Measurements from ENCODE around the gene PRR5.
"Not testable (repeated sequence)": the region's sequence is repeated elsewhere in the genome, so short reads cannot be mapped to it uniquely, and the experiment has no call there.

PRR5 gene

DNA sequence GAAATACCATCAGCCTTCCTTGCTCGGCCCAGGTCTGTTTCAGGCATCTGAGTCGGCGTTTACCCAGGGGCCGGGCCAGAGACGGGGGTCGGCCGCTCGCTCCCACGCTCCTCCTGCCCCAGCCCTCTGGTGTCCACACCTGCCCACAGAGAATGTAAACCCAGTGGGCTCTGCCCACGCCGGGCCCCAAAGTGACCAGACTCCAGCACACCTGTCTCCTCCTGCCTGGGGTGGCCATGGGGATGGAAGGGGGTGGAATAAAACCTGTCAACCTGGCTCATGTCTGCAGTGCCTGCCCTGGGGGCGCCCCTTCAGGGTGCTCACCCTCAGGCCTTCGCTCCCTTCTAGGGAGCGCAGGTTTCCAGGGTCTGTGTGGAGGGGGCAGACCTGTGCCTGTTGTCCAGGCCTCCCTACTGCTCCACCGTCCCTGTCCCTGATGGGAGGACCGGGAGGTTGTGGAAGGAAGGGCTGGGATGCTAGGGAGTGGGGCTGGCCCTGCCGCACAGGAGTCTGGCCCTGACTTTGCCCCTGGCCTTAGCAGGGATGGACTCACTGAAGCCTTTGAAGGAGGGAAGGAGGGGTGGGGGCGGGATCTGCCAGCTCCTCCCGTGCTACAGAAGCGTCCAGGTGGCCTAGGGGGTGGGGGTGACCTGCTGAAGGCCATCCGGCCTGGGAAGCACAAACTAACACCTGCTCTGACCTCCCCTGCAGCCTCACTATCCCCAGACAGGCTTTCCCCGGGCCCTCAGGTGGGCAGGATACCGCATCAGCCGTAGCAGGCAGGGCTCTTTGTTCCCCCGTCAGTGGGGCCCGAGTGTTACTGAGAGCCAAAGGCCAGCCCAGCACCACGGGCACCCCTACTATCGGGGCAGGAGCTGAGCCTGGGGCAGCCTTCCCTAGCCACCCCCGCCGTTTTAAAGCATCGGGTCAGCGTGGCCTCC lies 35.7 kb downstream of the PRR5 start:
- DNase-seq = no peak

DNA sequence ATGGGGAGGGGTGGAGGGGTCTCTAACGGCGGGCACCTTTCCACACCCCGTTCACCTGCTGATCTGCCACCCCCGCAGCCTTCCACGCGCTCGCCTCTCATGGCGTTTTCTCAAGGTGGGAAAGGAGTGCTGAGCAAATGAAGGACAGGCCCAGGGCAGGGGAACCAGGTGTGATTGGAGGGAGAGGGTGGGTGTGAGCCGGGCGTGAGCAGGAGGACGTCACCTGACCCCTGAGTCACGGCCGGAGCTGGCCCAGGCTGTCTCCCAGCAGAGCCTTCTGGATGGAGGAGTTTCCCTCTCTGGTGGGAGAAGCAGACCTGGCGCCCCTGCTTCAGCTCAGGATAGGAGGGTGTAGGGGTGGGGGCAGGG lies 36.3 kb downstream of the PRR5 start:
- no peak for DNase-seq

DNA sequence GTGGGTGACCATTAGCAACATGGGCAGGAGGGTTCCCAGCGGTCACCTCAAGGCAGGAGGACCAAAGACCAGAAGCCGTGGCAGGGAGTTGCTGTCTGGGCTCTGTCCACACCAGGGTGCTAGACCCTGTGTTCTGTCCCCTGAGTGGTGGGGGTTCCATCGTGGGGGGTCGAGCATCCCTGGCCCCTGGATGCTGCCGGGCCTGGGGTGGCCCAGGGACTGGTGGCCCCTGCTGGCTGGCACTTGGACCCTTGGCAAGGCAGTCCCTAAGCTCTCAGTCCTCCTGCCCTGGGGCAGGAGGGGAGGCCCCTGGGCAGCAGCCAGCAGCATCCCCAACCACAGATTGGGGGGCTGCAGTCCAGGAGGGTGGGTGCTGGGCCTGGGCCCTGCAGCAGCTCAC lies 37.0 kb downstream of the PRR5 start:
- DNase-seq = no peak

DNA sequence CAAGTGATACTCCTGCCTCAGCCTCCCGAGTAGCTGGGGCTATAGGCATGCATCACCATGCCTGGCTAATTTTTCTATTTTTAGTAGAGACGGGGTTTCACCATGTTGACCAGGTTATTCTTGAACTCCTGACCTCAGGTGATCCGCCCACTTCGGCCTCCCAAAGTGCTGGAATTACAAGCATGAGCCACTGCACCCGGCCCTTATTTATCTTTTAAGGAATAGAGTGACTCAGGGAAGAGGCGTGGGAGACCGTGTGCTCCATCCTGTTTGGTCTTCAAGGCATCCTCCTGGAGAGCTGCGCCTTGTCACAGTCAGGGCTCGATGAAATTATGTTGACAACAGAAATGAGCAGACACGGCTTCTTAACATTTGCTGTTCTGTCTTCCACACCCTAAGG lies 37.7 kb downstream of the PRR5 start:
- DNase-seq = not testable (repeated sequence)

DNA sequence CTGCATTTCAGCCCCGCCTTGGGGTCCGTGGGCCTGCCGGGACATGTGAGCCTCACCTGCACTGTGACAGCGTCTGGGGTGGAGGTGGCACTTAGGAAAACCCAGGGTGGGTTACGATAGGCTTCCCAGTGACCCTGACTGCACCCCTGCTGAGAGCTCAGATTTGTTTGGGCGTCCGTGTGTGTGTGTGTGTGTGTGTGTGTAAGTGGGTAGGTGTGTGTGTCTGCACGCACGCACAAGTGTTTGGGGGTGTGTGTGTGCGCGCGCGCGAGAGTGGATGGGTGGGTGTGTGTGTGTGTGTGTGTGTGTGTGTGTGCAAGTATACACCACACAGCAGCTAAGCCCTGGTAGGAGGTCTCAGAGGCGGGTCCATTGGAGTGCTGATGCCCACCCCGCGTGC lies 38.3 kb downstream of the PRR5 start:
- DNase-seq = no peak

DNA sequence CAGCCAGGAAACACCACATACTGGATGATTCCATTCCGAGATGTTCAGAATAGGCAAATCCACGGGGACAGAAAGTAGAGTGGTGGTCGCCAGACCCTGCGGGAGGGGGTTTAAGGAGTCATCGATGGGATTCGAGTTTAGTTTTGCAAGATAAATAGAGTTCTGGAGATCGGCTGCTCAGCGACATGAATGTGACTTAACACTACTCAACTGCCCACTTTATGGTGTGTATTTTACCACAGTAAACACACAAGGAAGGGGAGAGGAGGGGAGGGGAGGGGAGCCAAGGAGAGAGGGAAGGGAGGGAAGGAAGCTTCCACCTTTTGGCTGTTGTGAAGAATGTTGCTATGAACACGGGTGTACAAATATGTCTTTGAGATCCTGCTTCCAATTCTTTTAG lies 39.9 kb downstream of the PRR5 start:
- no peak for DNase-seq

DNA sequence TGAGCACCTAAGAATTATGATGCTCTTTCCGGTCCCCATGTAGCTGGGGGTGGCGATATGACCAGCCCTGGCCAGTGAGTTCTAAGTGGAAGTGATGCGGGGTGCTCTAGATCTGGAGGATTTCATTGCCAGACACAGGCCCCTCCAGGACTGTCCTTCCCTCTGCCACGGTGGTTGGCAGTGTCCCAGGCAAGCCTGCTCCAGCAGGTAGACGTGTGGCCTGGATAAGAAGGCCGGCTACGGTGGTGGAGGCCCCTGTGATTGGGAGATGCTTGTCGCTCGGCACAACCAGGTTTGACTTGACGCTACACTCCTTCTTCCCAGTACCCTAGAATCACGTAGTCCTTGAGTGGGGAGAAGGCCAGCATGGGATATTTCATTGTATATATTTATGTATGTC lies 41.2 kb downstream of the PRR5 start:
- no peak for DNase-seq

DNA sequence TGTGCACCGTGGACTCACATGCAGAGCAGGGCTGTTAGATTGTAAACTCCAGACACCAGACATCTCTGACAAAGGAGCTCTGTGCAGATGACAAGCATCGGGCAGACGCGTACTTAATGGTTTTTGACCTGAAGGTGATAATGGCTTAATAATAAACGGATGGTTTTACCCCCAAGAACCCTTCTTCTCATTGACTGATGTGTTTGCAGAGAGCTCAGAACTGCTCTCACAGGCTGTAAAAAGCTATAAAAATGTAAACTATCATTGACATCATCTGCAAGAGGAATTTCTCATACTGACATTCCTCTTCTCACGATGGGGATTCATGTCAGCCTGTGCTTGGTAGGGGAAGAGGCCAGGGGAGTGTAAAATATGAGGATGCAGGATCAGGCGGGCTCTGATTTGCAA lies 41.8 kb downstream of the PRR5 start:
- DNase-seq = no peak

DNA sequence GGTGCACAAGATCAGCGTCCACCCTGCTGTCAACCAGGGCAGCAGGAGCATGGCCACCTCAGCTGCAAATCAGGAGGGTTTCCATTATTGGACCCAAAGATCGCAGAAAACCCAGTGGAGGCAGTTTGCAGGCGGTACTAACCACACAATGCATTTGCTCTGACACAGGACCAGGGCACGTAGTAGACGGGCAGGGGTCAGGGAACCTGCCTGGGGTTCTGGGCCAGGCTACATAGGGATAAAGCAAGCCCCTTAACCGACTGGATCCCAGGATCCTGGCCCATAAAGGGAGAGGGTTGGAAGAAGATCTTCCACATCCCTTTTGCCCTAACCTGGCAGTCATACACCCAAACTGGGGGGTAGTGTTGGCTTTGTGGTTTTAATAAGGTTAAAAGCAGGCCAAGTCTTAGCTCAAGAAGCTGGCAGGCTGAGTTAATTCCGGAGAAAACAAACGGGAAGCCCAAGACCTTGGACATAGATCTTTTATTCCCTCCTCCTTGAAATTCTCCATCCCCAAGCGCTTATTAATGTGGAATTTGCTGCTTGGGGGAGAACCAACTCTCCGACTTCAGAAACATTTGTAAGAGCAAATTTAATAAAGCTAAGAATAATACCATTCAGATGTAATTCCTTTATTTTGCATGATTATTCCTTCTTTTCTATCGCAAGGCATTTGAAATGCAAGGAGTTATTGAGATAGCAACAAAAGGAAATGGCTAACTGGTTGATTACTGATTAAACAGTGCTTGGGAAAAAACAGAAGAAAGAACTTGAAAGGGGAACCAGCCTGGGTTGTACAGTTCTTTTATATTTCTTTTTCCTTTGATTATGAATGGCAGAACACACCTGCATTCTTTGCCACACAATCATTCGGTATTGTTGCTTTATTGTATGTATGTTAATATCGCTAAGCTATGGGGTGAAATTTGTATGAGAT lies 44.1 kb downstream of the PRR5 start:
- DNase-seq = no peak

DNA sequence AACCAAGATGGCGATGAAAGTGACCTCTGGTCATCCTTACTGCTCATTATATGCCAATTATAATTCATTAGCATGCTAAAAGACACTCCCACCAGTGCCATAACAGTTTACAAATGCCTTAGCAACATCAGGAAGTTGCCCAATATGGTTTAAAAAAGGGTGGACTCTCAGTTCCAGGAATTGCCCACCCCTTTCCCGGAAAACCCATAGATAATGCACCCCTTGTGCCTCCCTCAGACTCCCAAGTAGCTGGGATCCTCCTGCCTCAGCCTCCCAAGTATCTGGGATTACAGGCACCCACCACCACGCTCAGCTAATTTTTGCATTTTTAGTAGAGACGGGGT lies 45.8 kb downstream of the PRR5 start:
- DNase-seq = not testable (repeated sequence)

DNA sequence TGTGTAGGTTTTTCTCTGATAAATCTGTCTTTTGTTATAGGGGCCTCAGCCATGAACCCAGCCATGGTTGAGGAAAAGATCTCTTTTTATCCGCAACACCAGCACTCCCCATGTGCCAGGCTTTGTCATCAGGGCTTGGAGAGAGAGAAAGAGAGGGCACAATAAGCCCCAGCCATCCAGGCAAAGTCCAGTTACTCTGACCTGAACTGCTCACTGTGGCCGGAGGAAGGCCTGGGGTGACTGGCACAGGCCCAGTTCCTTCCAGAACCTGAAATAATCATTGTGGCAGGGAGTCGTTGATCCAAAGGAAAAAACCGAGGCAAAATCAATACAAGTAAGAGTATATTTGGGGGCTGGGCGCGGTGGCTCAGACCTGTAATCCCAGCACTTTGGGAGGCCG lies 46.5 kb downstream of the PRR5 start:
- DNase-seq = no peak

DNA sequence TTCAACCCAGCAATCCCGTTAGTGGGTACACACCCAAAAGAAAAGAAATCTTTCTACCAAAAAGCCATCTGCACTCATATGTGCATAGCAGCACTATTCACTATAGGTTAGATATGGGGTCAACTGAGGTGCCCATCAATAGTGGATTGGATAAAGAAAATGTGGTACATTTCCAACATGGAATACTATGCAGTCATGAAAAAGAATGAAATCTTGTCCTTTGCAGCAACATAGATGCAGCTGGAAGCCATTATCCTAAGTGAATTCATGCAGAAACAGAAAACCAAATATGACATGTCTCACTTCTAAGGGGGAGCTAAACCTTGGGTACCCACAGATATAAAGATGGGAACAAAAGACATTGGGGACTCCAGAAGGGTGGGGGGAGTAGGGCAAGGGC lies 48.5 kb downstream of the PRR5 start:
- no peak for DNase-seq

DNA sequence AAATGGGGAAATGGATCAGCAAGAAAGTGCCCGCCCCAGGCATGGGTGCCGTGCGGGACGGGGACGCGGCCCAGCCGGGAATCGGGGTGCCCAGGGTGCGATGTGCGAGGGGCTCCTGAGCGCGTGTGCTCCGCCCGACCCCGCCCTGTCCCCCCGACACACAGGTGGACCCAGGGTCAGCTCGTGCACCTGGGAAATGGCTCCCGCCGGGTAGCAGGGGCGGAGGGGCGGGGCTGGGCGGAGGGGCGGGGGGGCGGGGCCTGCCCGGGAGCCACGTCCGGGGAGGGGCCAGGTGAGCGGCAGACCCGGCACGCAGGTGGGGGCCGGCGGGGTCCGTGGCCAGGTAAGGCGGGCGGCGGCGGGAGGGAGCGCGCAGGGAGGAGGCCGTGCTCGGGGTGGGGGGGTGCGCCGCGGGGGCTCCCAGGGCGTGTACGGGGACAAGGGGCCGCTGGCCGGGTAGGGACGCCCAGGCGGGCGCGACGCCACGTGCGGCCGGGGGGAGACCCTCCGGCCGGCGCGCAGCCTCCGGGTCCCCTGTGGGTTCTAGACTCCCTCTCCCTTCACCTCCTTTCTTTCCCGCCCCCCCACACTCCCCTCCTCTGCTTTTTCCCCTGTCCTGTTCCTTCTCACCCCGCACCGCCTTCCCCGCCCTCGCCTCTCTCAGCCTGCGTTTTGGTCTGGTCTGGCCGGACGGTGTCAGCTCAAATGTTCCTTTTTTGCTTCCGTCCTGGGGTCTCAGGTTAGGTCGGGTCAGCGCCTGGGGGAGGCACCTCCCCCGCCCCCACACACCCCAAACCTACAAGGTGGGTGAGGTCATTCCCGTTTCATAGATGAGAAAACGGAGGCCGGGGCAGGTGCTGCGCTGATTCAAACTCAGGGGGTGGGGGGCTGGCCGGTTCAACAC lies 50.5 kb downstream of the PRR5 start, which contains the start of gene ARHGAP8:
ARHGAP8 (plus strand) TSS at position 291 of the 904 bp plus-strand sequence. CDS start 33,953 bp downstream, outside the sequence.
- DNase-seq = no peak

DNA sequence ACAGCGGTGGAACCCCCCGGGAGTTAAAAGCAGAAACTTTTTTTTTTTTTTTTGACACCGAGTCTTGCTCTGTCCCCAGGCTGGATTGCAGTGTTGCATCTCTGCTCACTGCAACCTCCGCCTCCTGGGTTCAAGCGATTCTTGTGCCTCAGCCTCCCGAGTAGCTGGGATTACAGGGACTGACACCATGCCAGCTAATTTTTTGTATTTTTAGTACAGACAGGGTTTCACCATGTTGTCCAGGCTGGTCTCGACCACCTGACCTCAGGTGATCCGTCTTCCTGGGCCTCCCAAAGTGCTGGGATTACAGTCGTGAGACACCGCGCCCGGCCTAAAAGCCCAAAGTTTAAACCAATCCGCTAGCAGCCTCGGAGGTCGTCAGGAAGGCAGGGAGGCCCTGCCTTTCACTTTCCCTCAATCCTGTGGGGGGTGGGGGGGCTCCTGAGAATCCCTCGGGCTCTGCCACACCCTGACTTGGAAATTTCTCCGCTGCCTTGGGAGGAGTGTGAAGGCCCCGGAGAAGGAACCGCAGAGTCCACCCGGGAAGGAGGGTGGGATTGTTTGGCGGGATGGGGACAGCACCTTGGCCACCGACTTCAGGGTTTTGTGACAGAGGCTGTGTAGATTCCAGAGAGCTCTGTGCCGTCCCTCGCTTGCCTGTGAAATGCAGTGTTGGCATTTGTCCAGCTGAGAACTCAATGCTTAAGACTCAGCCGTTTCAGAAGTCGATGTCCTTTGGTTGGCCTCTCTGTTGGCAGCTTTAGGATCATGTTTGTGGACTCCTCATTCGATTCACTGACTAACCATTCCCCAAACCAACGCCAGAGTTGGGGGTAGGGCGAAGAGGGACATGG lies 51.4 kb downstream of the PRR5 start:
- no peak for DNase-seq

DNA sequence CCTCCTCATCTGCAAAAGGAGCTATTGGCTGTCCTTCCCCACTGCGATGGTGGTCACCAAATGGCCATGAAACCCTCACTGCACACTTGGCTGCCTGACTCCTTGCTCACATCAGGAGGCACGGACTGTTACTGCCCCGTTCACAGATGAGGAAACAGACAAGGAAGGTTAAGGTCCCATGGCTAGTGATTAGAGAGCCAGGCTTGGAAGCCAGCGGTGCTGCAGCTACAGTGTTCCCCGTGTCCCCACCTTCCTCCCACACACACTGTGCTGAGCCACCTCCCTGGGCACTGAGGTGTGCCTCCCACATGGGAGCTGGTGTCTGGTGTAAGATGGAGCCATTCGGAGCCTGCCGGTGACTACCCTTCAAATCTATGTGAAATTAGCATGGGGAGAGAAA lies 53.0 kb downstream of the PRR5 start:
- no peak for DNase-seq

DNA sequence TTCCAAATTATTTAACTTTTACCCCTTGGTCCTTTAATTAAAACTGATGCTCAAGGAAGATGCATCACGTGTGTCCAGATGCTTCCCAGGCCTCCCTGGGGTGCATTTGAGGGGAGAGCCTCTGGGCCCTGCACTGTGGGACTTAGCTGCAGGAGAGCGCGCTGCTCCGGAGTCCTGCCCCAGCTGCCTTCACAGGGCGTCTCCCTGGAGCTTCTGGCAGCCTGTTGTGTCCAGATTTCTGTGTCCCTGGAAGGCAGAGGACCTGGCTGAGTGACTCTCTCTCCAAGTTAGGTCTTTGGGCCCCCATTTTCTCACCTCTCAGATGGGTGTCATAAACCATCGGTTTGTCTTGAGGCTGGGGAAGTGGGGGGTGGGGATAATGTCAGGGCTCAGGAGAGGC lies 53.4 kb downstream of the PRR5 start:
- no peak for DNase-seq

DNA sequence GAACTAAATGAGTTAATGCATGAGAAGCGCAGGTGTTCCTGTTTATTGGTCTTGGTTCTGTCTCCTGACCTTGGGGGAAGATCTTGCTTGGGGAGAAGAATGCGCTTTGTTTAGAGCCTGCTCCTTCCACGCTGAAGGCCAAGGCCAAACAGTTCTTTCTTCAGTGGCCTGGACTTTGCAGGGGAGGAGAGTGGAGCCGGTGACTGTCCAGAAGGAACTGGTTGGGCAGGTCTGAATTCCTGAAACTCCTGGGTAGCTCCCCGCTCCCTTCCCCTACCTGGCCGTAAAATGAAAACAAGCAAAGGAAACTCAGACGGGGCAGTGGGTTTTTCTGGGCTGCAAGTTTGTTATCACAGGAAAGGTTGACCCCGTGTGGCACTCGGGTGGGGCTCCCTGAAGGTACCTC lies 54.0 kb downstream of the PRR5 start:
- DNase-seq = no peak

DNA sequence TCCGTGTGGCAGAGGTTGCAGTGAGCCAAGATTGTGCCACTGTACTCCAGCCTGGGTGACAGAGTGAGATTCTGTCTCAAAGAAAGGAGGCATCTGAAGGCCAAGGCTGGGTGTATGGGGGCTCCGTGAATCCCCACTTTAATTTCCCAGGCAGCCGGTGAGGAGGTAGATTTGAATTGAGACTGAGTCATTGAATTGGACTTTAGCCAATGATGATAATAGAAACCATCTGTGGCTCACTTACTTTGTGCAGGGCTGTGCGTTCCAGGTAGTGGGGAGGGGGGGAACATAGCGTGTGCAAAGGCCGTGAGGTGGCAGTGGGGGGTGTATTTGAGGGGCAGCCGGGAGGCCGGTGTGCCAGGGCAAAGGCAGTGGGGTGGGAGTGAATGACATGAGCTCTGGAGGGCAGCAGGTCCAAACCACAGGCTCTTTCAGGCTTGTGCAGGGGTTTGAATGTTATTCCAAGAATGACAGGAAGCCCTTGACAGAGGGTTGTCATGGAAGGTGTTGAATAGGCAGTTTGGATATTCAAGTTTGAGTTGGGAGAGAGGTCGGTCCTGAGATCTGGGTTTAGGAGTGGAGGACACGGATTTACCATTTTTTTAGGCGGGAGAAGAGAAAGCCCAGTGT lies 56.5 kb downstream of the PRR5 start:
- no peak for DNase-seq

DNA sequence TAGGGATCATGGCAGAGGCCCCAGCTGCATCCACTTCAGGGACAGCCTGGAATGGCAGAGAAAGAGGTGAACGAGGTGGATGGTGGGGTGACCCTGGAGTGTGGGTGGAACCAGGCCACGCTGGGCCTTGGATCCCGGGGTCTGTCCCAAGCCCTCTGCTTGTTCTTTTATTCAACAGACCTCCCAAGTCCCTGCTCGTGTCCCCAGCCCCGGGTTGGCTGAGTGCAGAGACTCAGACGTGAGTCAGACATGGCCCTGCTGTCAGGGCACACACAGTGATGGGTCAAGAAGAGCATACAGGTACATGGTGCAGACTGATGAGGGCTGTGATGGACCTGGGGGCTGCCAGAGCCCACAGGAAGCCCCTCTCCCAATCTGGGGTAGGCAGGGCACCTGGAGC lies 57.0 kb downstream of the PRR5 start:
- DNase-seq = no peak

DNA sequence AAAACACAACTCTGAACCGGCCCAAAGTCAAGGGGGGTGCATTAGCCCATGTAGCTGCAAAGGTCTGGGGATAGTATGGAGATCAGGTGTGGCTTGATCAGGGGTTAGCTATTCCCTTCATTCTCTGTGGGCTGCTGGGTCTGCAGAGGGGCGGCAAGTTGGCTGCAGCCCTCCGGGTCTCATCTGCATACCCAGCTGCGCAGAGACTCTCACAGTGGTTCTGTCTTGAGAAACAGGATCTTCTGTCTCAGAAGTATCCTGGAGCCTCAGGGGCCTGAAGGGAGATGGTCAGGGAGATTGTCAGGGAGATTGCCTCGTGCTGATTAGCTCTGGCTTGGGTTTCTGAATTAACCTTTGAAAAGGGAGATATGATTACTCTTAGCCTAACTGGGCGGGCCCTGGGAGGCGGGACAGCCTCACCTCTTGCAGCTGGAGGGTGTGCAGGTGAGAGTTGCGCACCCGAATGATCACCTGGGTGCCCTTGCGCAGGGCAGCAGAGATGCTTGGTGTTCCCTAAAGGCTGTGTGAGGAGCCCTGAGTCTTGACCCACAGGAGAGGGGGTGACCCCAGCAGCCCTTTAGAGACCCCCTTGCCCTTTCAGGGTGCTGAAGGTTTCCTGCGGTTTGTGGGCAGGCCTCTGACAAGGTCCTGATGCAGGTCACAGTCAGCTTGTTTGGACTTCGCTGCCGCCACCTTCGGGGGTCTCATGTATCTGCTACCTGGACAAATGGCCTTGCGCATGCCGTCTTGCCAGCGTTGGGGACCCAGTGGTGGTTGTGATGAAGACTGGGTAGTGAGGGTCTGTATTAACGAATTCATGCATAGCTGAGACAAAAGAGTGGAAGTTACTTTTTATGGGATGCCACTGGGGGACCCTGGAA lies 57.7 kb downstream of the PRR5 start:
- no peak for DNase-seq

Data from CD4-positive, alpha-beta T cell treated with Interleukin-4 for 4 hours (primary cell).